HG03378 (cell line): Measurements from ENCODE around the gene TMEM121.

ENCODE experiments used
- ATAC-seq: cut with Tn5 transposase; IDR thresholded peaks from one replicate; pipeline ENCODE4 v1.9.1; 2021; ENCODE audit warnings: mild to moderate bottlenecking, moderate library complexity; ENCODE audit not compliant: unreplicated experiment

TMEM121 gene

DNA sequence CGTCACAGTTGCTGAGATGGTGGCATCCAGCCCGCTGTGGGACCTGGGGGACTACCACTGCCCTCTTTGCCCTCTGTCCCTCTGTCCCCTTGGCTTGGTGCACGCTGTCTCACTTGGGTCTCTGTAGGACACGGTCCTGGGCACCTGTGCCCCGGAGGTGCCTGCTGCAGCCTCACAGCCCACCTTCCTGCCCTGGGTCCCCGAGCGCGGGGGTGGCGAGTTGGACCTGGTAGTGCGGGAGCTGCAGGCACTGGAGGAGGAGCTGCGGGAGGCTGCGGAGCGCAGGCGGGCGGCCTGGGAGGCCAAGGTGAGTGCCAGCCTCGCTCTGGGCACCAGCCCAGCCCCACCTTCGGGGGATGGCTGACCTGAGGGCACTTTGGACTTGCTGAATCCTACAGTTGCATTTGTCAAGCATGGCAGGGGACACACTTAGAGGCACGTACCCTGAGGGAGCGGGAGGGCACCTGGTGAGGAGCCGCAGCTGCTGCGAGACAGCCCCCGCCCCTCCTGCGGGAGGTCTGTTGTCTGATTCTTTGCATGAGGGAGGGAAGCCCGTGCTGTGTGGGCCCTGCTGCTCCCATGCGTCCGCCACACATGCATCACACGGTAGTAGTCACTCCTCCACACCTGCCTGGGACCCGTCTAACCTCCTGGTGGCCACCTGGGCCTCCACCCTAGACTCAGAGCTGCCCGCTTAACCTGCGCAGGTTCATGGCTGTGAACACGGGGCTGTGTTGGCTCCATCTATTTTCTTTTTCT lies 28.5 kb upstream of the TMEM121 start:
- ATAC-seq: no peak

DNA sequence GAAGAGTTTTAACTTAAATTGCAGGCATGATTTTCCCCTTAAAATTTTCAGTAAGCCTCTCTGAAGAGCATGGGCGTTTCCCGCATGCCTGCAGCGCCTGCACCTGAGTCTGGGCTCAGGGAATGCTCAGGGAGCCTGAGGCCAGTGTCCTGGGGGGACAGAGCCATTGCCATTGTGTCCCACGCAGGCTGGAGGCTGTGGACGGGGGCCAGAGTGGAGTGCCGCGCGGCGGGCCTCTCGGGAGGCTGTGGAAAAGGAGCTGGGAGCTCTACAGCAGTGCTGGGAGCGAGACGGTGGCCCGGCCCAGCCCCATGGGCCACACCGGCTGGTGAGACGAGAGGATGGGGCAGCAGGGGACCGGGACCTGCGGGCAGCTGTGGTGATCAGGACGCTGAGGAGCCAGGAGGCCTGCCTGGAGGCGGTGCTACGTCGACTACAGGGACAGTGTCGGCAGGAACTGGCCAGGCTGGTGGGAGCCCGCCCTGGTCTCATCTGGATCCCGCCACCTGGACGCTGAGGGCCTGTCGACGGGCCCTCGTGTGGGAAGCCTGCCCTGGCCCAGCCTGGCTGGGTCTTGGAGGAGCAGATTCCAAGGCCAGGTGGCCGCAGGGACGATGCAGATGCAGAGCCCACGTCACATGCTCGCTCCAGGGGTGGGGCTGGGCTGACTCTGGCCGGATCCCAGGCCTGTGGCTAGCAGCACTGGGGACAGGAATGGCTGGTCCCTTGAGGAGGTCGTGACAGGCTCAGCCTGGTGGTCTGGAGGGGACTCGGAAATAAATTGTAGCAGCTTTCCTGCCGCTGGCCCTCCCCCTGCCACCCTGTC lies 27.7 kb upstream of the TMEM121 start:
- ATAC-seq: no peak

DNA sequence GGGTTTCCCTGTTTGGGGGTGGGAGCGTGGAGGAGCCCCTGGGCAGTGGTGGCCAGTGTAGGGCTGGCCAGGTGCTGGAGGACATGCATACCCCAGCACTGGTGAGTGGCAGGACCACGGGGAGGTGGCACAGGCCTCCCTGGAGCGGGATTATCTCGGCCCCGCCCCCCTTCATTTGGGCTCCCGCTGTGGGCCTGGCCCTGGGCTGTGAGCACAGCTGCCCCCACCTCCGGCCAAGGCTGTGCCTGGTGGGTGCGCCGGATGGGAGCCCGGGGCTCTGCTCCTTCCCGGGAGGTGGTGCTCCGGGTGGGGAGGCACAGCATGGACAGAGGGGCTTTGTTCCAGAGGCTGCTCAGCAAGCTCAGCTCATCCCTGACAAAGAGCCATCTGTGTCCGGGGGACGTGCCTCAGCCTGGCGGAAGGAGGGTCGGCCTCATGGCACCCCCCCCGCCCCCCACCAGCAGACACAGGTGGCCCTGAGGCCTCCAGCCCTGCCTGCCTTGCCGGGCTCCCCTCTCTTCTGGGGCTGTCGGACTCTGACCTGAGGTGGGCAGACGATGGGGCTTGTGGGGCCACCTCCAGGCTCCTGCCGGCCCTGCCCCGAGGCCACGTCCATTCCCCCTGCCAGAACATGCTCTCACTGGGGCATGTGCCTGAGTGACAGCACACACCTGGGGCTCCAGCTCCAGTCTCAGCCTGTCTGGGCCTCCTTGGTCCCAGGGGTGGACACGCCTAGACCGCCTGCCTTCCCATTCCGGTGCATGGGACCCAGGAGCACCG lies 26.9 kb upstream of the TMEM121 start:
- ATAC-seq: no peak

DNA sequence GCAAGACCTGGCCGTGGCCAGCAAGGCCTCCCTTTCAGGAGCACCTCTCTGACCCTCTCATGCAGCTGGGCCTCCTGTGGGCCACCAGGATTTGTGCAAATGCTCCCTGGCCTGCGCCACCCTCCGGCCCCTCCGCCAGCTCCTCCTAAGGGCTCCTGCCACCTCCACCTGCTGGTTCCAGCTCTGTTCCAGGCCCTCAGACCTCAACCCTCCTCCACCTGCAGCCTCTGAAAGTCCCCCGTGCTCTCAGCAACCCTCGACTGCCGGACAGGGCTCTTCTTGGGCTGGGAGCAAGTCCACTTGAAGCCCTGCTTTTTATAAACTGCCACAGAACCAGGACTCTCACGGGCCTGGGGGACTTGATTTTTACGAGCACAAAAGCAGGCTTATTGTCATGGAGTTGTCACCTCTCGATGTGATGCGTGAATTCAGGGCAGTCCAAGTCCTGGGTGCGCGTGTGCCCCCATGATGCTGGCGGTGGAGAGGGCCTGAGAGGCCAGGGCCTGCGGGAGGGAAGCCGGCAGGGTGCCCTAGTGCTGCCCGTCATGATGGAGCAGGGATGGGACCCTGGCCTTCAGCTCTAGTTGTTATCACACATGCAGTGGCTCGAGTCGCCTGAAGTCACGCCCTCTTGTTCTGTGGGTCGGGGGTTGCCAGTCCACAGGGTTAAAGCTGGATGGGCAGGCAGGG lies 26.2 kb upstream of the TMEM121 start:
- no peak for ATAC-seq

DNA sequence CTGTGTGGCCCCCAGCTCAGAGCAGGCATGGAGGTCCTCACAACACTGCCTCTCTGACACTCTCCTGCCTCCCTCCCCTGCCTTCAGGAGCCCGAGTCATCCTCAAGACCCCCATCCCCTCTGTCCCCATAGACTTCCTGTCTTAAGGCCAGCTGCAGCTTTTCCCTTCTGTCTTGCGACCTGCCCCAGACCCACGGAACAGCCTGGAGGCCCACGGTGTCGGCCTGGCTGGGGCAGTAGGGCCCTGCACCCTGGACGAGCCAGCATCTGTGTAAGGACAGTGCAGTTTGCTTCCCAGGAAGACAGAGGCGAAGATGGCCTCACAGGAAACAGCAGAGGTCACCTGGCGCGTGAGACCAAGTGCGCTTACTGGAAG lies 25.7 kb upstream of the TMEM121 start:
- ATAC-seq: no peak

DNA sequence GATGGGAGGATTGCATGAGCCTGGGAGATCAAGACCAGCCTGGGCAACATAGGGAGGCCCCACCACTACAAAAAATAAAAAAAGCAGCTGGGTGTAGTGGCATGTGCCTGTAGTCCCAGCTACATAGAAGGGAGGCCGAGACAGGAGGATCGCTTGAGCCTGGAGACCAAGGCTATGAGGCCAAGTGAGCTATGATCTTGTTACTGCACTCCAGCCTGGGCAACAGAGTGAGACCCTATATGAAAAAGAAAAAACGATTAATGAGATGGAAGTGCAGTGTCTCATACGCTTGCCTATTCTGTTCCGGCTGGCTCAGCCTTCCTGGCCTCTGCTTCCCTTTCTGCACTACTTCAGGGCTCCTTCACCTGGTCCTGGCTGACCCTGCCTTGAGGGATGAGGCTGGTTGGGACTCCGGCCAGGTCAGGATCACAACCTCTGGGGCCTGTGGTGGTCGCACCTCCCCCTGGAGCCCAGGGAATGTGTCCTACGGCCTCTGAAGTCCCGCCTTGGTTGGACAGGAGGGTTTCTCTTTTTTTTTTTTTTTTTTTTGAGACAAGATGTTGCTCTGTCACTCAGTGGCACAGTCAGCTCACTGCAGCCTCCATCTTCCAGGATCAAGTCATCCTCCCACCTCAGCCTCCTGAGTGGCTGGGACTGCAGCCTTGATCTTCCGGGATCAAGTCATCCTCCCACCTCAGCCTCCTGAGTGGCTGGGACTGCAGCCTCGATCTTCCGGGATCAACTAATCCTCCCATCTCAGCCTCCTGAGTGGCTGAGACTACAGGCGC lies 24.7 kb upstream of the TMEM121 start:
- no peak for ATAC-seq

DNA sequence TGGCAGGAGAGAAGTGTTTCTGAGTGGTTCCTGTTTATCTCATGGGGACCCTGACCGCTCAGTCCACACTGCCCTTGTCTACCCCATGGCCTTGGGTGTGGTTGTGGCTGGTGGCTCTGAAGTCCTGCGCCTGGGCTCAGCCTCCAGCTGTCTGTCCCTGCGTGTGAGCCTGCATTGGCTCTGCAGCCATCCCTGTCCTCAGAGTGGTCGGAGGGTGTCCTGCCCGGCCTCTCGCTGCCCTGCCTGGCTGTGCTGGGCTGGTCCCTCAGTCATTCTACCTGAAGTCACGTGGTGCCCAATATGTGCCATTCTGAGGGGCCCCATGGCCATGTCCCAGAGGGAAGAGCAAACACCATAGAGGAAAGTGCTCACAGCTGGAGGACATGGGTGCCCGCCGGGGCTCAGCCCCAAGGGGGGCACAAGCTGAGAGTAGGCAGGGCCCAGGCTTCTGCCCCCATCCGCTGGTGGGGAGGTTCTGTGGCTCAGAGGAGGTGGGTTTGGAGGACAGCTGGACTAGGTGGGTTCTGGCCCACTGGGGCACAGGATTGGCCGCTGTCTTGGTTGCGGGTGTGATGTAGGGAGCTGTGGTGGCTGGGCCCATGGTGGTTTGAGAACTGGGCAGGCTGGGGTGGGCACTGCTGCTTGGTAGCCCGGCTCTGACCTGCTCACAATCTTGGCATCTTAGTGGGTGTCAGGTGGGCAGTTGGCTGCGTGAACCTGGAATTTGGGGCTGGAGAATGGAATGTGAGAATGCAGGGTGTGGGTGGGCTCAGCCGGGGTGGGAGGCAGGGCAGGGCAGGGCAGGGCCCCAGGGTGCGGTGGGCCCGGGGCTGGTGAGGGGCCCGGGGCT lies 23.7 kb upstream of the TMEM121 start:
- ATAC-seq: no peak

DNA sequence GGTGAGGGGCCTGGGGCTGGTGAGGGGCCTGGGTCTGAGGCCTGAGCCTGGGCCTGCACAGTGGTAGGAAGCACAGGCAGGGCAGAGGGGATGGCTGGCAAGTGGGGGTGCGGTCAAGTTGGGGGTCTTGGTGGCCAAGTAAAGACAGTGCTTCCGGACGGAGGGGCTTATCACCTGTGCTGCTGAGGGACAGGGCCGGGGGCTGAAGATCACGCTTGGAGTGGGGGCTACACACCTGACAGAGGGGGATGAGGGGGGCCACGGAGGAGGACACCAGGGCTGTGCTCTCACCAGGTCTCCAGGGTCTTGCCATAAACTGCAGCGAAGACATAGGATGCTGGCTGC lies 23.1 kb upstream of the TMEM121 start:
- no peak for ATAC-seq

DNA sequence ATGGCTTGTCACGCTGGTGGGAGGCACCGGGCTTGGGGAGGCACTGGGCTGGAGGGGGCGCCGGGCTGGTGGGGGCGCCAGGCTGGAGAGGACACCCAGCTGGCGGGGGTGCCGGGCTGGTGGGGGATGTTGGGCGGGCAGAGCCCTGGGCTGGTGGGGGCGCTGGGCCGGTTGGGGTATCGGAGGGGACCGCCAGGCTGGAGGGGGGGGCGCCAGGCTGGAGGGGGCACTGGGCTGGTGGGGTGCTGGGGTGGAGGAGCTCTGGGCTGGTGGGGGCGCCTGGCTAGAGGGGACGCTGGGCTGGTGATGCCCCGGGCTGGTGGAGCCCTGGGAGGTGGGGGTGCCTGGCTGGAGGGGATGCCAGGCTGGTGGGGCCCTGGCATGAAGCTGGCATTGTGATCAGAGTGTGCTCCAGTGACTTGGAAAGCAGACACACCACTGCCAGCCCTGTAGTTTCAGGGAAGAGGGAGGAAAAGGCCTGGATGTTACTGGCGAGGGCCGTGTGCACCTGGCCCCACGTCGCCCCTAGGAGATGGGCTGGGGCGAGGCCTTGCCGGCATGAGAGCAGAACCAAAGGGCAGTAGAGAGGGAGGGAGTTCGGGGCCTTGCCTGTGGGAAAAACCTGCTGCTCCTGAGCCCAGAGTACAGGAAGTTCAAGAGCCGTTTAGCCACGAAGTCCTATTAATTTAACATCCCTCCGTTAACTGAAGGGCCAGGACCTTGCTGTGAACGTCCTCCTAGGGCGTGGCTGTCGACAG lies 22.3 kb upstream of the TMEM121 start:
- no peak for ATAC-seq

DNA sequence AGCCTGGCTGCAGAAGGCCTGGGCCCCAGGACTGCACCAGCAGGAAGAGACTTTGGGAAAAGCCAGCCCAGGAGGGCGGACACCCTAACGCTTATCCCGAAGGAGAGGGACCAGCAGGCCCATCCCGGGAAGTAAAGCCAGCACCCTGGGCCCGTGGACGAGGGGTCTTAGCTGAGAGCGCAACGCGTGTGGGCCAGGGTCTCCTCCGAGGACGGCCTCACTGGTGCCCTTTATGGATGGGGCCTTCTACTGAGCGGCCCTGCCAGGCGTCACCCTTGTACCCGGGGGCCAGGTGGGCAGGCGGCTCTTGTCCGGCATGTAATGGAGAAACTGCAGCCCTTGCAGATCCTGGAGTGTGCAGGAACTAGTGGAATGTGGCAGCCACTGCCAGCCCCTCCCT lies 21.3 kb upstream of the TMEM121 start:
- no peak for ATAC-seq

DNA sequence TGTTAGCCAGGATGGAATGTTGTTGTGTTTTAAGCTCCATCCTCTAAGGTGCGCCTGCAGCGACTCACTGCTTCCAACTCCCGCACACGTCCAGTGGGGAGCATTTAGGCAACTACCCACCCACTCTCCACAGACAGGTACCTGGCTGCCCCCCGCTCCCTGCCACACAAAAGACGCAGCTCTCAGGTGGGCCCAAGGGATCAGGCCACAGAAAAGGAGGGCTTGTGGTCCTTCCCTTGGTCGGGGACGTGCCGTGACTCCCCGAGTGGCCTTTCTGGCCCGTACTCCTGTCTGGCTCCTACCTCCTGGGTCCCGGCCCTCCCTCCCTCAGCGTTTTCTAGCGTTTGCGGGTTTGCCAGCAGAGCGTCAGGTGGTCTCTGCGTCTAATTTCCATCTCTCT lies 19.1 kb upstream of the TMEM121 start:
- no peak for ATAC-seq

DNA sequence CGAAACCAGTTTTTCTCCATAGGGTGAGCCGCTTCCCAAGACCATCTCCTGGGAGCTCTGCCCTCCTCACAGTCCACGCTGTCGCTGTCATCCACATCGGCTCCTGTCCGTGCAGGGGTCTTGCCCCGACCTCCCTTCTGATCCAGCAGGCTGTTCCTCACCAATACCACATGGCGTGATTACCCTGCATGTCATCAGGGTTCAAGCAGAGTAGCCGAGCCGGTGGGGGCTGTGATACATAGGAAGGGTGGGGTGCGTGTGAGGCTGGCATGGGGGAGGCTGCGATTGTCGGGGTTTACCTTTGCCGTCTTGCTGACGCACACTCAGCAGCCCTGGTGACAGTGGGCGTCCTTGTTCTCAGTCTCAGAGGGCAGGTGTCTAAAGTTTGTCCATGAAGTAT lies 18.3 kb upstream of the TMEM121 start:
- no peak for ATAC-seq

DNA sequence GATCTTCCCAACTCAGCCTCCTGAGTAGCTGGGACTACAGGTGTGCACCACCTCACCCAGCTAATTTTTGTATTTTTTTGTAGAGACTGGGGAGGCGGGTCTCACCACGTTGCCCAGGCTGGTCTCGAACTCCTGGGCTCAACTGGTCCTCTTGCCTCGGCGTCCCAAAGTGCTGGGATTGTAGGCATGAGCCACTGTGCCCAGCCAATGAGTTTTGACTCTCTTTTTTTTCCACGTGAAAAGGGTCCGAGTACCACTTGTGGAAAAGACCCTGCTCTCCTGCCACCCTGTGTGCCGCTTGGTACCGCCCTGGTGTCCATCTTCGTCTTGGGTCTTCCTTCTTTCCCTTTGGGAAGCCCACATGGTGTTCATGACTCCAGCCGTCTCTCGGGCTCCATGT lies 17.8 kb upstream of the TMEM121 start:
- no peak for ATAC-seq

DNA sequence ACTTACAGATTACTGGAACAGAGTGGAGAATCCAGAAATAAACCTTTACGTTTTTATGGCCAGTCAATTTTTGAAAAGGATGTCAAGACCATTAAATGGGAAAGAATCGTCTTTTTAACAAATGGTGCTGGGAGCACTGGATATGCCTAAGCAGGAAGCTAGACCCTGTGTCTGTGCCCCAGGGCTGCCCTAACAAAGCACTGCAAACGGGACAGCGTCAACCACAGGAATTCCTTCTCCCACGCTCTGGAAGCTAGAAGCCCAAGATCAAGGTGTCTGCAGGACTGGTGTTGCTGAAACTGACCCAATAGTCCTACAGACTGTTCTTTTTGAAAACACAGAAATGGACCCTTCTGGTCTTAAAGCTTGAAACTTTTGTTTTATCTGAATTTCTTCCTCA lies 9.3 kb upstream of the TMEM121 start:
- no peak for ATAC-seq

DNA sequence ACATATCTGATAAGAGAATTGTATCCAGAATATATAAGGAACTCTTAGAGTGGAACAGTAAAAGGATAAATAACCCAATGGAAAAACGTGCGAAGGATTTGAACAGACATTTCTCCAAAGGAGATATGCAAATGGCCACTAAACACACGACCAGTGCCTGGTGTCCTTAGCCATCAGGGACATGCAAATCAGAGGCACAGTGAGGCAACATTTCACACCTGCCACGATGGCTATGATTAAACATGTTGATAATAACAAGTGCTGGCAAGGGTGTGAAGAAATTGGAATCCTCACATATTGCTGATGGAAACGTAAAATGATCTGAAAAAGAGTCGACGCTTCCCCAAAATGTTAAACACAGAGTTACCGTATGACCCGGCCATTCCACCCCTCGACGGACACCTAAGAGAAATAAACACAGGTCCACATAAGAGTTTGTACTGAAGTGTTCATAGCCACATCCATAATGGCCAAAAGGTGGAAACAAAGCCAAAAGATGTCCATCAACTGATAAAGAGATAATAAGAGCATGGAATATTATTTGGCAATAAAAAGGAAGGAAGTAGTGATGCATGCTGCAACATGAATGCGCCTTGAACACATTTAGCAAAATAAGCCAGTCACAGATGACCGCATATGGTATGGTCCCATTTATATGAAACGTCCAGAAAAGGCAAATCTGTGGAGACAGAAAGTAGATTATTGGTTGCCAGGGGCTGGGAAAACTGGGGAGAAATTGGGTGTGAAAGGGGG lies 6.3 kb upstream of the TMEM121 start:
- no peak for ATAC-seq

DNA sequence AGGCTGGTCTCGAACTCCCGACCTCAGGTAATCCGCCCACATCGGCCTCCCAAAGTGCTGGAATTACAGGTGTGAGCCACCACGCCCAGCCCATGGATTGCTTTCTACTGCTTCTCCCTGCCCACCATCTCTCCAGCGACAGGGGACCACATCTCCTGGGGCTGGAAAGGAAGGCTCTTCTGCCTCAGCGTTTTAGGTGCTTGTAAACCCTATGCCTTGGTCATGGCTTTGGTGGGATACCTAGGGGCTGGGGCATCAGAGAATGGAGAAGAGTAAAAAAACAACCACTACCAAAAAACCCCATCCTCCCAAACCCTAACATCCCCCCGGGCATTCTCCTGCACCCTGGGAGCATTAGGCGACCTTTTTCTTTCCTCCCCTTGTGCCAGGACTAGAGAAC lies 1.1 kb upstream of the TMEM121 start:
- ATAC-seq: no peak

DNA sequence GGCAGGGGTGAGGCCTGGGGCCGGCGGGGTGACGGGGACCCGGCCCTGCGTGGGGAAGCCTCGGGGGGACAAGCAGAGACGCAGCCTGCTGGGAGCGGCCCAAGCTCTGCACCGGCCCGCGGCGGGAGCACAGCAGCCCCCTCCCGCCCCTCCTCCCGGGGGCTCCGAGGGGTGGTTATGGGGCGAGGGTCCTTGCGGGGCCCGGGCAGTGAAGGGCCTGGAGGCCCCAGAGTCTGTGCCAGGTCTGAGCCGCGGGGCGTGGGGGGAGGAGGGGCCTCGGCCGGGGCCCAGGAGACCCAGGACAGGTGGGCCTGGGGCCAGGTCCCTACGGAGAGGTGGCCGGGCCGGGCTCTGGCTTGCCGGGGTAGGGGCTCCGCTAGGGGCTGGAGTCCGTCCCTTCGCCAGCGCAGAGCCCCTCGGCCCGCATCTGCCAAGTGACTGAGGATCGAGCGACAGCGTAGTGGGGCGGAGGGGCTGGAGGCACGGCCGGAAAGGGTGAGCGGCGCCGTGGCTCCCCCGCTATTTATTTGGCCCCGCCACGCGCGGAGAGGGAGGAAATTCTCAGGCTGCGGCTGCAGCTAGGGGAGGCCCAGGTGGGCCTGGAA lies 495 bp downstream of the TMEM121 start:
- no peak for ATAC-seq

DNA sequence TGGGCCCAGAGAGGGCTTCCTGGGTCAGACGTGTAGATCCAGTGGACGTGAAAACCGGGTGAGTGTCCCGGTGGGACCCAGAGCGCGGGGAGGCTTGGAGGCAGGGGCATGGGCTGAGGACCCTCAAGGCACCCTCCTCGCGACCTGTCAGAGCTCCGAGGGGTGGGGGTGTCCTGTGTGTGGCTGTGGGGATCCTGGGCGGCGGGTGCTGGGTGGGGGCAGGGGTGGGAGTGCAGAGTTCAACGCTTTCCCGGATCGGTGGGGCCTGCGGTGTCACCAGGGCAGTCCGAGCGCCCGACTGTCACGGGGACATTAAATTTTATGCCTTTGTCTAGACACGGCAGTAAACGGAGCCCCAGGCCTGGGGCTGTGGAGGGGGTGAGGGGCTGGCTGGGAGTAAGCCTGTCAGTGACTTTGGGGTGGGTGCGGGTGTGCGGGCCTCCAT lies 1.0 kb downstream of the TMEM121 start:
- no peak for ATAC-seq
